Measurements from ENCODE around the gene SYTL3.
"Not testable (repeated sequence)": the region's sequence is repeated elsewhere in the genome, so short reads cannot be mapped to it uniquely, and the experiment has no call there.

Gene SYTL3

GRCh38 chr6:158661156-158661685, 11.4 kb downstream of the SYTL3 start:
- in situ Hi-C loops (cut with HindIII; ENCODE audit: low sequenced_read_pairs): no loop called here

- in situ Hi-C loops (cut with HindIII; ENCODE audit: low sequenced_read_pairs): no loop called here
Observed at GRCh38 chr6:158662607-158662953, 12.7 kb downstream of the SYTL3 start.

- in situ Hi-C loops (cut with HindIII; ENCODE audit: low sequenced_read_pairs): no loop called here
Observed at GRCh38 chr6:158662954-158663624, 13.2 kb downstream of the SYTL3 start.

- in situ Hi-C loops (cut with HindIII; ENCODE audit: low sequenced_read_pairs): no loop called here
Observed at GRCh38 chr6:158663625-158664165, 13.8 kb downstream of the SYTL3 start.

GRCh38 chr6:158665332-158665731, 15.5 kb downstream of the SYTL3 start:
- in situ Hi-C loops (cut with HindIII; ENCODE audit: low sequenced_read_pairs): no loop called here

- in situ Hi-C loops (cut with HindIII; ENCODE audit: low sequenced_read_pairs): no loop called here
Observed at GRCh38 chr6:158666628-158667359, 16.9 kb downstream of the SYTL3 start.

- in situ Hi-C loops (cut with HindIII; ENCODE audit: low sequenced_read_pairs): no loop called here
Observed at GRCh38 chr6:158667360-158667981, 17.6 kb downstream of the SYTL3 start.

GRCh38 chr6:158668707-158669103, 18.9 kb downstream of the SYTL3 start:
- in situ Hi-C loops (cut with HindIII; ENCODE audit: low sequenced_read_pairs): no loop called here

- in situ Hi-C loops (cut with HindIII; ENCODE audit: low sequenced_read_pairs): no loop called here
Observed at GRCh38 chr6:158669145-158670035, 19.5 kb downstream of the SYTL3 start.

GRCh38 chr6:158672119-158672518, 22.3 kb downstream of the SYTL3 start:
- in situ Hi-C loops (cut with HindIII; ENCODE audit: low sequenced_read_pairs): not testable (repeated sequence)

- in situ Hi-C loops (cut with HindIII; ENCODE audit: low sequenced_read_pairs): no loop called here
Observed at GRCh38 chr6:158672726-158673125, 22.9 kb downstream of the SYTL3 start.

GRCh38 chr6:158674342-158675131, 24.7 kb downstream of the SYTL3 start:
- in situ Hi-C loops (cut with HindIII; ENCODE audit: low sequenced_read_pairs): no loop called here

GRCh38 chr6:158677094-158677493, 27.2 kb downstream of the SYTL3 start:
- in situ Hi-C loops (cut with HindIII; ENCODE audit: low sequenced_read_pairs): not testable (repeated sequence)

- in situ Hi-C loops (cut with HindIII; ENCODE audit: low sequenced_read_pairs): no loop called here
Observed at GRCh38 chr6:158677906-158678578, 28.2 kb downstream of the SYTL3 start.

GRCh38 chr6:158680015-158680414, 30.2 kb downstream of the SYTL3 start:
- in situ Hi-C loops (cut with HindIII; ENCODE audit: low sequenced_read_pairs): no loop called here

- in situ Hi-C loops (cut with HindIII; ENCODE audit: low sequenced_read_pairs): no loop called here
Observed at GRCh38 chr6:158680481-158680880, 30.6 kb downstream of the SYTL3 start.

GRCh38 chr6:158684311-158684710, 34.5 kb downstream of the SYTL3 start:
- in situ Hi-C loops (cut with HindIII; ENCODE audit: low sequenced_read_pairs): no loop called here

GRCh38 chr6:158684745-158685324, 35.0 kb downstream of the SYTL3 start:
- in situ Hi-C loops (cut with HindIII; ENCODE audit: low sequenced_read_pairs): no loop called here

GRCh38 chr6:158686311-158686710, 36.5 kb downstream of the SYTL3 start:
- in situ Hi-C loops (cut with HindIII; ENCODE audit: low sequenced_read_pairs): no loop called here
